Activated T-helper 9 cell treated with anti-CD3 and anti-CD28 coated beads, Interleukin-2, amount 50 U/mL, for 16 hours (primary cell): Measurements from ENCODE around the gene FOXN1.

Experiments used
- DNase-seq: peaks from one replicate; pipeline ENCODE4 v3.0.0-alpha.2; 2020; ENCODE audit warnings: low read depth

The FOXN1 gene

DNA sequence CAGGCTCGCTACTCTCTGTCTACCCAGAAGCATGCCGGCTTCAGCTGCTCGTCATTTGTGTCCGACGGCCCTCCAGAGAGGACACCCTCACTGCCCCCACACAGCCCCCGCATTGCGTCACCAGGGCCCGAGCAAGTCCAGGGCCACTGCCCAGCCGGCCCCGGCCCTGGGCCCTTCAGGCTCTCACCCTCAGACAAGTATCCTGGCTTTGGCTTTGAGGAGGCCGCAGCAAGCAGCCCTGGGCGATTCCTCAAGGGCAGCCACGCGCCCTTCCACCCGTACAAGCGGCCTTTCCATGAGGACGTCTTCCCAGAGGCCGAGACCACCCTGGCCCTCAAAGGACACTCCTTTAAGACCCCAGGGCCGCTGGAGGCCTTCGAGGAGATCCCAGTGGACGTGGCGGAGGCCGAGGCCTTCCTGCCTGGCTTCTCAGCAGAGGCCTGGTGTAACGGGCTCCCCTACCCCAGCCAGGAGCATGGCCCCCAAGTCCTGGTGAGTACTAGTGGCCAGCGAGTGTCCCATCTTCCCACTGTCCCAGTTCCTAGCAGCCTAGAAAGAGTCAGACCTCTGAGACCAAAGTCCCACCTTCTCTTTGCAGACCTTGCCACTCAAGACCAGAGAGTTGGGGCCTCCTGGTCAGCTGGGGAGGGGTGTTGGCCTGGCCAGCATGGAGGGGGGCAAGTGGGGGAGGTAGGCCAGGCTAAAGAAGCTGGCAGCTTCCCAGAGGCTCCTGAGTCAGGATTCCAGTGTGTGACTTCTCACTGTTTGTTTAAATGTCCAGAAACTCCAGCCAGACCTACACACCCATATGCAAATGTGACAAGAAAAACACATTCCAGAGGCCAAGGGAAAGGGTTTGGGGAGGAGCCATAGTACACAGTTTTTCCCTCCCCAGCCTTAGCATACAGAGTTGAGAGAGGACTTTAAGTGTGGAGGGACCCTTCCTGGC, 18.6 kb downstream of the FOXN1 start:
- no peak for DNase-seq

DNA sequence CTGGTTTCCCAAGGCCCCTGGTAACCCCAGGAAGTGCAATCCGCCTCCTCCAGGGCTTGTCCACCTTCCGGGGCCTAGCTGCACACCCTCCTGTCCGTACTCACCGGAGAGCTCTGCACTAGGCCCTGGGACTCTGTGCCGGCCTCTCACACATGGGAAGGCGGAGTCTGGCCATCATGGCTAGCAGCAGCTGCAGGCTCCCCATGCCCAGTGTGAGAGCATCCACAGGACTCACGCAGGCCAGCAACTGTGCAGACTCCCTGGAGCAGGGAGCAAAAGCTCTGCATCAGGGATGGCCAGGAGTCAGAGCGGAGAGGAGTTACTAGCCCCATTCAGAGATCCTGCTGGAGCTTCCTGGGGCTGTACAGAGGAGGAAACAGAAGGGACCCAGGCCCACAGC, 20.2 kb downstream of the FOXN1 start:
- no peak for DNase-seq

DNA sequence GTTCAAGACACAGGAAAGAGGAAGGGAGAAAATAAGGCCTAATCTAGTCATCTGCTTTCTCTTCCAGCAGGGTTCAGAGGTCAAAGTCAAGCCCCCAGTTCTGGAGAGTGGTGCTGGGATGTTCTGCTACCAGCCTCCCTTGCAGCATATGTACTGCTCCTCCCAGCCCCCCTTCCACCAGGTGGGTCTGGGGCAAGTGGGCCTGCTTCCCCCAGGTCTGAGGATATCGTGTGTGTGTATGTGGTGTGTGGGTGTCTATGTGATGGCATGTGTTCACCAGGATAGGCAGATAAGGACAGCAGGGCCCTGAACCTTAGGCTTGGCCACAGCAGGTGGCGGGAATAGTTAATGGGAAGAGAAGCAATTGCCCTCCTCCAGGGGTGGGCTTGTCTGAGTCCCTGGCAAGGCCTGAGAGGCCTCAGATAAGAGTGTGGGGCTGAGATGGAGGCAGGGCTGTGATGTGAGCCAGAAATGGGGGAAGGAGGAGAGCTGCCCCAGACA, 21.1 kb downstream of the FOXN1 start:
- no peak for DNase-seq

DNA sequence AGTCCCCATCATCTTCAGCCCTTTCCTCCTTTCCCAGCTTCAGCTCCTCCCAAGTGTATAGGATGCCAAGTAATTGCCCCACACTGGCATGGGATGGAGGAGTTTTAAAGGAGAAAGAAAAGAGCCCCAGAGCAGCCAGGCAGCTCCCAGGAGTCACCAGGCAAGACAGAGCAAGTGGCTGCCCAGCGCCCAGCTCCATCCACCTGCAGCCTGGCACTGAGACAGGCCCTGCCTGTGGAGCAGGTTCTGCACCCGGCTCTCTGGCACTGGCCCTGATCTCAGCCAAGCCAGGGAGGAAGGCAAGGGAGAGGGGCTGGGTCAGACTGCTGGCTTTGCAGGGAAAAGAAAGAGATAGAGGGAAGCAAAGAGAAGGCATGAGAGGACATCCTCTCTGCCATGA, 21.7 kb downstream of the FOXN1 start:
- no peak for DNase-seq

DNA sequence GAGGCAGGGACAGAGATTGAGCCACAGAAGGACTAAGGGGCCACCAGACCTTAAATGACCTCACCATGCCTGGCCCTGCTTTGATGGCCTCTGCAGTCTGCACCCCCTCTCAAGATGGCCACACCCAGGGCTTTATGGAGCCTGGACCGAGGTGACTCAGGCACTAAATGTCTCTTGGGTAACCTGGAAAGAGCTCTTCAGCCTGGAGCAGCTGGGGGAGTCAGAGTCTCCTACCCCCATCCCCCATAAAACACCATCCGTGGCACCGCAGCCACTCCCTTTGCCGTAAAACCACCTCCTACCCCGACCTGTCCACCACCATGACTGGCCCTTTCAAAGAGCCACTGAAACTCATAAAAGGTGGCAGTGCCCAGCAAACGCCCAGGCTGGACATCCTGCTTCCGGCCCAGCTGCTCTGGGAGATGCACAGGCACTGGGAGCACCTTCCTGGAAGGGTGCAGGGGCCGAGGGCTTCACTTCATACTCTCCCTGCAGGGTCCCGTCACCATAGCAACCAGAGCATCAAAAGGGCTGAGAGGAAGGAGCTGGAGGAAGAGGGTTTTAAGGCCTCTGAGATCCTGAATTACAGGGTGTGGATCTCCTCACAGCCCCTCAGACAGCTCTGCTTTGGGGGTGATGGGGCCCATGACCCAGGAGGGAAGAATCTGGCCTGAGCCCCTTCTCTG, 22.3 kb downstream of the FOXN1 start:
- no peak for DNase-seq

DNA sequence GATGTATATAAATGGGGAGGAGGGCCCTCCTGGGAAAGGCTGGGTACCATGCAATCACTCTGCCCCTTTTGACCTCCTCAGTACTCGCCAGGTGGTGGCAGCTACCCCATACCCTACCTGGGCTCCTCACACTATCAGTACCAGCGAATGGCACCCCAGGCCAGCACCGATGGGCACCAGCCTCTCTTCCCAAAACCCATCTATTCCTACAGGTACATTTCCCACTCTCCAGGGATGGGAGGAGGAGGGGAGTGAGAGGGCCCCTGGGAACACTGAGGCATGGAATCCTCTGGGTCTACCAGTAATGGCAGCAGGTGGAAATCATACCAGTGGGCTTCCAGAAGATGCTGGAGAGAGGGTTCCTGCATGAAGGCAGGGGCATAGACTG, 22.9 kb downstream of the FOXN1 start:
- DNase-seq: no peak

DNA sequence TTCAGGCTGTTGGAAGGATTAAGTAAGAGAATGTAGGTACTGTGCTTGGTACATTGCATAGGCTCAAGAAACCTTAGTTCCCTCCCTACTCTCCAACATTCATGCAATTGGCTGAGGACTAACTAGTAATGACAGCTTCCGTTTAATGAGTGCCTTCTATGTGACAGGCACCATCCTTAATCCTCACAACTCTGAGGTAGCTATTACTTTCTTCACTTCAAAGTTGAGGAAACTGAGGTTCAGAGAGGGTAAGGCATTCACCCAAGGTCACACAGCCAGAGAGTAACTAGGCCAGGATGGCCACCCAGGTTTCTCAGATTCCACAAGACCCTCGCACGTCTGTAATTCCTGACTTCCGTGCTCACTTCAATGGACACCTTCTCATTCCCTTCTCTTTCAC, 24.1 kb downstream of the FOXN1 start:
- DNase-seq: no peak

DNA sequence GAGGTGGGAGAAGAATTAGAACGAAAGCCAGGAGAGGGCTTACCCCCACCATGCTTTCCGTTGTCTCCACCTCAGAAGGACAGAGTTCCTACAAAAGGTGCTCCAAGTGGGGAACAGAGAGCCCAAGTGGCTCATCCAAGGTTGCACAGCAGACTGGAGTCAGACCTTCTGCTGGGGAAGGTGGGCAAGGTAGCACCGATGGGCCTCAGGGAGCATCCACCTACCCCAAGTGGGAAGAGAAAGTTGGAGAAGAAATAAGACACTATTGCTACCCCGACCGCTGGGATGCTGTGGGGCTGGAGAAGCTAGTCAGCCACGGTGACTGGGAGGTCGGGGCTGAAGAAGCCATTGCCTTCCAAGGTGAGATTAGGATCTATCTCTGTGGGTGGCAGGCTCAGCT, 24.8 kb downstream of the FOXN1 start:
- DNase-seq: no peak

DNA sequence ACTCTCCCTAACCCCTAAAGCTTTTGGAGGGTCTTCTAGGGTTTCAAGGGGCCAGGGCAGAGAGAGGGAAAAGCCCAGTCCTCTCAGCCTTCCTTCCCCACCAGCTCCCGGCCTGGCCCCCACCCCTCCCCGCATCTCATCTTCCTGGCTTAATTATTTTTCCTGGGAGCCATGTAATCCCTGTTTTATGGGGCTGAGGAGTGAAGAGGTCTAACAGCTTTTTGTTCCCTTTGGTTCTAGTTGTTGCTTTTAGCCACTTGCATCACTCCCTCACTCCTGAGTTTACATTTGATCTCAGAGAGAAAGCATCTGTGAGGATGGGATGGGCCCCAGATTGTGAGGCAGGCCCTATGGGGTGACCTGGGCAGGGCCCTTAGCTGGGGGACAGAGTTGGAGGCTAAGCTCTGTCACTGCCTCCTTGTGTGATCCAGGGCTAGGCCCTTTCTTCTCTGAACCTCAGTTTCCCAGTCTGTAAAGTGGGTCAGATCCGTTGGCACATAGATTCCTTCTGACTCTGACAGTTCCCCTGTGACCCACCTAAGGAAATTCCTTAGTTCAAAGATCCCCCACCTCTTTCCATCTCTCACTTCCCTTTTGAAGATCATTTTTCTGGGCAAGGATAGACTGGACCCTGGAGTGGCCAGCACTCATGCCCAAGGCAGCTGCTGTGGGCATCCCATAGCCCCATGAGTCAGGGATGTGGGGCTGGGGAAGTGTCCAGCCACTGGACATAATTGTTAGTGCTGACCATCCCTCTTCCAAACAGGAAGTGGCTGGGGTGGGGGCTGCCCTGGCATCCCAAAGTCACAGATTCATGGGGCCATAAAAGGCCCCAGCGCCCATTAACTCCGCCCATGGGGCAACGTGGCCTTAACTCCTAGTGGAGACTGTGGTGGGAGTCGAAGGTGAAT, 26.2 kb downstream of the FOXN1 start:
- no peak for DNase-seq

DNA sequence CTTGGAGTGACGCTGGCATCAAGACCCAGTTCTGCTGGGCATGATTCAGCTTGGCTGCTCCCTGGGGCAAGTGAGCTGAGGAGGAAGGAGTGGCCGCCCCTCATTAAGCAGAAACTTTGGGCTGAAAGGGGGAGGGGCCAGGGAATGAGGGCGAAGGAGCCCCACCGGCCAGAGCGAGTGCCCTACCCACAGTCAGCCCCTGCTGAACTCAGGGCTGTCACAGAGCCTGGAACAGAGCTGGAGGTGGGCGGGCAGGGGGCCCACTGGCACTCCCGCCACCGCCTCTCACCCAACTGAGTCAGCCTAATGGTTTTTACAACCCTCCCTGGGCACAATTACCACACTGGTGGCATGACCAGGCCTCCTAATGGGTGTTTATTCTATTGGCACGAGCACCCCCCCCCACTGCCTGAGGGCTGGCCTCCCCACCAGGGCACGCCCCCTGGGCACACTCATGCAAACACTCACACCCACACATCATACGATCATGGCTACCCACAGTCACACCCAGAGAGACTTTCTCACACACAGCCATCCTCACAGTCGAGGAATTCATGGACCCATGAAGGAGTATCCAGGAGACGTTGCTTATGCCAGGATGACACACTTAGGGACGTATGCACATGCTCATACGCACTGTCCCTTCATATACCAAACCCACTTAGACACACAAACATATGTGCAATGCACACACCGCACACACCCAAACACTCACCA, 27.1 kb downstream of the FOXN1 start:
- no peak for DNase-seq

DNA sequence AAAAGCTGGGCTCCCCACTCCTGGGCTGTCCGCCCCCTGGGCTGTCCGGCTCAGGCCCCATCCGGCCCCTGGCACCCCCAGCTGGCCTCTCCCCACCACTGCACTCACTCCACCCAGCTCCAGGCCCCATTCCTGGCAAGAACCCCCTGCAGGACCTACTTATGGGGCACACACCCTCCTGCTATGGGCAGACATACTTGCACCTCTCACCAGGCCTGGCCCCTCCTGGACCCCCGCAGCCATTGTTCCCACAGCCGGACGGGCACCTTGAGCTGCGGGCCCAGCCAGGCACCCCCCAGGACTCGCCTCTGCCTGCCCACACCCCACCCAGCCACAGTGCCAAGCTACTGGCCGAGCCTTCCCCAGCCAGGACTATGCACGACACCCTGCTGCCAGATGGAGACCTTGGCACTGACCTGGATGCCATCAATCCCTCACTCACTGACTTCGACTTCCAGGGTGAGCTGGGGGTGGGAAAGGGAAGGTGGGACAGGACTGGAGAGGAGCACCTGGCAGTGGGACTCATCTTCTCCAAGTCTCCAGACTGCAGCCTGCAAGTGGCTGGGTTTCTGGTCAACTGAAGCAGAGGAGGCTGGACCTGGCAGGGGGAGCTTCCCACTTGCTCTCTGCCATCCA, 28.7 kb downstream of the FOXN1 start:
- DNase-seq: no peak

DNA sequence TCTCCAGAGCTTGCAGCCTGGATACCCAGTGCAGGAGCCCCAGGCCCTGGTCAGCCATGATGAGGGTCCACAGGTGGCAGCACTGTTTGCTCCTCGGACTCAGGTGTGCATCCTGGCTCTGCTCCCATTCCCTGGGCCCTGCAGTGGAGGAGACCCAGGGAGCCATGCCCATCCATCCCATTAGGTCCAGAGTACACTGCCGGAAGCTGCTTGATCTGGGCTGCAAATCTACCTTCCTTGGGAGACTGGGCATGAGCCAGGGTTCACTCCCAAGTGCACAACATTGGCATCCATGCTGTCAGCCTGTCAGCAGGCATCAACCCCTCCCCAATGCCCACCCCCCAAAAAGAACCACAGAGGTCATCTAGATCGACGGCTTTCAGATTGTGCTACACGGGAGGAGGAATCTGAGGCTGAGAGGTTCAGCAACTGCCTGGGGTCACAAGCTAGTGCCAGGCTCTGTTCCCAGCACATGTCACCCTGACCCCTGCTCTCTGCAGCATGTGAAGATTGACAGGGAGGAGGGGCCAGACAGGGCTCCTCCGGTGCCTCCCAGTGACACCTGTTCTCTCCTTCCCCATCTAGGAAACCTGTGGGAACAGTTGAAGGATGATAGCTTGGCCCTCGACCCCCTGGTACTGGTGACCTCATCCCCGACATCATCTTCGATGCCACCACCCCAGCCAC, 30.5 kb downstream of the FOXN1 start:
- no peak for DNase-seq

DNA sequence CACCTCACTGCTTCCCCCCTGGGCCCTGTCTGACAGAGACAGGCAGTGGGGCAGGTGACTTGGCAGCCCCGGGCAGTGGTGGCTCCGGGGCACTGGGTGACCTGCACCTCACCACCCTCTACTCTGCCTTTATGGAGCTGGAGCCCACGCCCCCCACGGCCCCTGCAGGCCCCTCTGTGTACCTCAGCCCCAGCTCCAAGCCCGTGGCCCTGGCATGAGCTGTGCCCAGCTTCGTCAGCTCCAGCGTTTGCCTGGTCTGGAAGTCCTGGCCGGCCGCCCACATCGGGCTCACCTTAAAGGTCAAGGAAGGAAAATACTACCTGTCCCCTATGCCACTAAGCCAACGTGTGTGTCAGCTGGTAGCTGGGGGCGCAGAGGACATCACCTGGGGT, 31.1 kb downstream of the FOXN1 start:
- no peak for DNase-seq

DNA sequence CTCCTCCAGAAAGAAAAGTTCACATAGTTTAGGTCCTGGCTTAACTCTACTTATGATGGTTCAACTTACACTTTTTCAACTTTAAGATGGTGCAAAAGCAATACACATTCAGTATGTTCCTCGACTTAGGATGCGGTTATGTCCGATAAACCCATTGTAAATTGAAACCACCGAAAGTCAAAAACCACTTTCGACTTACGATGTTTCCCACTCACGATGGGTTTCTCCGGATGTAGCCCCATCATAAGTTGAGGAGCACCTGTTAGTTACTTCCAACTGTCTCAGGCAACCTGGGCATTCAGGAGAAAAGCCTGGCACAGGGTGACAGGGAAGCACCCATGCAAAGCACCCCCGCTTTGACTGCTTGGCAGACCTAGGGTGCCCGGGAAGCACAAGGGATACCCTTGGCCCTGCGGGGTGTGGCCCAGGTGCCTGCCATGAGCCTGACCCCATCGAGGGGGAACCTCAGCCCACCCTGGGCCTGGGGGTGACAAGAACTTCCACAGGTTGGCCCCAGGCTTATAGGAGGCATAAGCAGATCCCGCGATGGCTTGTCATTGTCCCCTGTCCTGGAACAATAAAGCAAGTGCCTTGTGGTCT, 32.2 kb downstream of the FOXN1 start:
- DNase-seq: no peak

DNA sequence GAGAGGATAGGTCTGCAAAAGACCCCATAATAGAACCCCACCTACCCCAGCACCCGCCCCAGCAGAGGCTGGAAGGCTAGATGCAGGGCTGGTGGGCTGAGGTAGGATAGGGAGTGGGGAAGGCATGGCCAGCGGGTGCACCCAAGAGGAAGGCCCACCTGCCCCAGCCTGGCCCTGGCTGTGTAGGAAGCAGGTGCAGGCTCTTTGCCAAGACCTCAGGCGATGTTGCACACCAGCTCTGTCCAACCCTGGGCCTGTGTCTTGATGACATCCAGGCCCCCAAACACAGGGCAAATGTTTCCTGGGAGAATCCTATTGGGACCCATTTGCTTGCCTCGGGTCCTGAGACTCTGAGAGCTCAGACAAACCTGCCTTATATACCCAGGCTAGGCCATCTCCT, 34.1 kb downstream of the FOXN1 start:
- no peak for DNase-seq

DNA sequence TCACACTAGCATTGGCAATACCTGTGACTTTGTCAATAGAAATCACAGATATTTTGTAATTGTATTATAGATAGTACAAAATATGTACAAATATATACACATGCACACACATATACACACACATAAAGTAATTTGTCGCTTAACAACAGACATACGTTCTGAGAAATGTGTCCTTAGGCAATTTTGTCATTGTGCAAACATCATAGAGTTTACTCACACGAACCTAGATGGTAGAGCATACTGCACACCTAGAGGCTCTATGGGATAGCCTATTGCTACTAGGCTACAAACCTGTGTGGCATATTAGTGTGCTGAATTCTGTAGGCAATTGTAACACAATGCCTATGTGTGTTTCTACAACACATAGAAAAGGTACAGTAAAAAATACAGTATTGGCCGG, 35.3 kb downstream of the FOXN1 start:
- DNase-seq: no peak

DNA sequence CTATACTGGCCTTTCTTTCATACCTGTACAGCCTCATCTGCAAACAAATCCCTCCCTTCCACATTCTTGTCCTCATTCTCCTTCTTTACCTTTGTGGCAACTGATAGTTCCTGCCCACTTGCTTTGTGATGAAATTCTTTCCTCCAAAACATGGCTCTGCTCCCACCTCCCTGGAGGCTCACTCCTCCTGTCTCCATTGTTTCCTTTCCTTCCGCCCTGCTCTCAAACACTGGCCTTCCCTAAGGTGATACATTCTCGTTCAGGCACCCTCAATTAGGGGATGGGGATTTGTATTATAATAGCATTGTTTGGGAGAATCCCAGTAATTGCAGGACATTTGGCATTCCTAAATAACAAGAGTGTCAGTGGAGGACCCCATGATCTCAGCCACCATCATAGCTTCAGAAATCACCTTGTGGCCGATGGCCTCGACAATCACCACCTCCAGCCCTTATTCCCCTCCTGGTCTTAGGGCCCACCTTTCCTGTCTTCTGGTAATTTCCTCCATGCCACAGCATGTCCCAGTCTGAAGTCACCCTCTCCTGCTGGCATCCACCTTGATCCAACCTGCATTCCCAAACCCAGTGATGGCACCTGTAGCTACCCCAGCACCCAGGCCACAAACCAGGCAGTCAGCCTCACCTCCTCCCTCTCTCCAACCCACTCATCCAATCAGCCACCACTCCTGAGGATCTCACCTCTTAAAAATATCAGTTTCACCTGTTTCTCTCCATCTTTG, 38.4 kb downstream of the FOXN1 start:
- no peak for DNase-seq

DNA sequence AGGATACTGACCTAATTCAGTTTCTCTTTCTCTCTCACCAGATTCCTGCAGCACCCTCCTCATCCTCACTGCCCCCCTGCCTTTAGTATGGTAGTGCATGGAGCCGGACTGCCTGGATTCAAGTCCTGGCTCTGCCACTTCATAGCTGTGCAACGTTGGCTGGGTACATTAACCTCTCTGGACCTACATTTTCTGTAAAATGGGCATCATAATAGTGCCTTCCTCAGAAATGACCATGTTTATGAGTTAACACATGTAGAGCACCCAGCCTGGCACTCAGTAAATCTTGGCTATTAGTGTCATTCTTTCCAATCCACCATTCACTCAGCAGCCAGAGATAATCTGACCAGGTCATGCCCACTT, 39.0 kb downstream of the FOXN1 start:
- no peak for DNase-seq

DNA sequence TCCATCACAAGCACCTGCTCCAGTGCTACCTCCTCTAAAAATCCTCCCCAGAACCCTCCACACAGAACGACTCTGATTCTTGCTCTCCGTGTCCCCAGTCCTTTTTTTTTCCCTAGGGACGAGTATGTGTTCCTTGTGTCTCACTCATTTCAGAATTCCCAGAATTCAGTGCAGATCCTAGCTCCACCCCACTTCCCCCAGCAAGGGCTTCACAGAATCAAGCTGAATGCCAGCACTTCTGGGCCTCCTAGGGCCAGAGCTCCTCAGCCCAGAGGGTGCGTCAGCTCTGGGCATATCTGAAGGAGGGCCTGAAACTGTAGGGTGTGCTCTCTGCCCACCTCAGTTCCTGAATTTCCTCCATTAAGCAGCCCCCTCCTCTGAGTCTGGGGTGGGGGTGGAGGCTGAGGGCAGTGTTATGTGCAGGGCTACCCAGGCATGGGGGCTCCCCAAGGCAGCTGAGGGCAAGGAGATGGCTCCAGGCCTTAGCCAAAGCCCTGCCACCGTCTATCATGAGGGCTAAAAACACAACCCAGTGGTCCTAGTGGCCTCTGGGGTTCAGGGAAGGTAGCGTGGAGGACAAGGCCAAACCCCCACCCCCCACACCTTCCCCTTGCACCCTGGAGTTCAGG, 39.8 kb downstream of the FOXN1 start:
- no peak for DNase-seq
